Stimulated activated CD4-positive, alpha-beta T cell treated with anti-CD3 and anti-CD28 coated beads, Interleukin-1b, Interleukin-23, amount 100 ng/mL, for 48 hours (primary cell): ENCODE measurements around the gene CDKN3.
"Not testable (repeated sequence)": the region's sequence is repeated elsewhere in the genome, so short reads cannot be mapped to it uniquely, and the experiment has no call there.

Experiments used
- DNase-seq: peaks from one replicate; pipeline ENCODE4 v3.0.0-alpha.2; 2020

The CDKN3 gene

DNA sequence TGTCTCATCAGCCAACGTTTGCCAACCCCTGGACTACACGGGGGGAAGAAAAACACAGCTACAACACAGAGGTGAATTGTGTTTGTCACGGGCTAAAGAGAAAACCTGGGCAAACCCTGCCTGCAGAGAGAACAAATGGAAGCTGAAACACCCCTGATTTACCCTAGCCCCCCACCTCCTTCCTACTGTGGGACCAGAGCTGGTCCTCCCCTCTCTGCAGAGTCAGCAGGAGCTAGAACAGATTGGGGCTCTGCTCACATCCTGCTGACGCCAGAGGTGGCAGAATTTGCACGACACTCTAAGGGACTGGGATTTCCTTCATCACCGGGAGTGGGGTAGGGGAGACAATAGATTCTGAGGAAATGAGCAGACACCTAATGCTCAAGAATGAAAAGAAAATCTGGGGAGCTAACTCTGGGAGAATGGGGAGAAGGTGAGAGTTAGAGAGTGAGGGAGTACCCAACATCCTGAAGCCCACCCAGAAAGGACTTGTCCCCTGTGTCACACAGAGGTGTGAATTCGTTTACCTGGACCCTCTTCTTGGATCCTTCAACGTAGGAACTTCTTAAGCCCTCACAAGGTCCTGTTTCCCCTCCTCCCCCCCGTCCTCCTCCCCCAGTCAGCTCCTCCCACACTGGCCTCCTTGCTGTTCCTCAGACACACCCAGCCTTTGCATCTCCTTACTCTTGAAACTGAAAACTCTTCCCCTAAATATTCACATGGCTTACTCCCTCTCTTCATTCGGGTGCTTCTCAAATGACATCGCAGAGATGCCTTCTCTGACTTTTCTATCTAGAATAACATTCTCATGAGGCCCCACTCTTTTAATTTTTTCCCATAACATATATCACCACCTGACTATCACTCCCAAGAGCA, 26.2 kb upstream of the CDKN3 start:
- DNase-seq, result no peak

DNA sequence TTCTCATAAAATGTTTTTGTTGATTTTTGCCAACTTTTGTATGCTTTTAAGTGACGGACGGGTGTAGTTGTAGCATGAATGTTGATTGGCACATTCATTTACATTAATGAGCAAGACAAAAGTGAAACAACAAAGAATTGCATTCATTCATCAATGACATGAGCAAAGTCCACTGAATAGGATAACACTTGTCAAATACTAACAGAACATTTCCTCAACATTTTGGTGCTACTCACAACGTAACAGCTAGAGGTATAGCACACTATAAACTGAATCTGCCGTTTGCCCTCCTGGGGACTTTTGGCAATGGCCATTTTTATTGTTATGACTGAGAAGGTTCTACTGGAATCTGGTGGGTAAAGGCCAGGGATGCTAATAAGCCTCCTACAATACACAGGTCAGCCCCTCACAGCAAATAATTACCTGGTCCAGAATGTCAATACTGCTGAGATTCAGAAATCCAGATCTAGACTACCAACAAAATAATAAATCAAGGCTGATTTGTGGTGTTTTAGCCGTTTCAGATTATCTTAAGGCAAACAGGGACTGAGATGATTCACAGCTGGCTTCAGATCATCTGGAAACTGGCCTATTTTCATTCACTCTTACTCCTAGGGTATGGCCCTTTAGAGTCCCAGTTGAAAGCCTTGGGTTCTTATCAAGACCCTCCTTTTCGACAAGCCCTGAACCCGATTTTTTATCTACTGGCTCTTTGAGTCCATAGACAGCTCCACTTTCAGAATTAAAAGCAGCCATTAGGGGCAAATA, 22.5 kb upstream of the CDKN3 start:
- DNase-seq, result no peak

DNA sequence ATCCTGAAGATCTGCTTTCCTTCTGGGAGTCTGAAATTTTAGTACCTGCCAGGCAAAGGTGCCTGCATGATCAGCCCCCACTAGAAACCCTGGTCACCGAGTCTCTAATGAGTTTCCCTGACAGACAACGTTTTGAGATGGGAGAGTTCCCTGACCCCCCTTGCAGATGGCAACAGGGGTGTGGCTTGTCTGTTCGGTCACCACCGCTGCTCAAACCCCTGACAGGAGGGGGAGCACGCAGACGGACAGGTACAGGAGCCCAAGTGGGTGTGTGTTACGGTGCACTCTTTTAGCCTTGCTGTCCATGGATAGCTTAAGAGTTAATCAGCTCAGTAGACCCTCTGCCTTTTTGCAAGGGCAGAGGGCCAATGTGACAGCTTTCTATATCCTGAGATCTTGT, 19.3 kb upstream of the CDKN3 start:
- no peak for DNase-seq

DNA sequence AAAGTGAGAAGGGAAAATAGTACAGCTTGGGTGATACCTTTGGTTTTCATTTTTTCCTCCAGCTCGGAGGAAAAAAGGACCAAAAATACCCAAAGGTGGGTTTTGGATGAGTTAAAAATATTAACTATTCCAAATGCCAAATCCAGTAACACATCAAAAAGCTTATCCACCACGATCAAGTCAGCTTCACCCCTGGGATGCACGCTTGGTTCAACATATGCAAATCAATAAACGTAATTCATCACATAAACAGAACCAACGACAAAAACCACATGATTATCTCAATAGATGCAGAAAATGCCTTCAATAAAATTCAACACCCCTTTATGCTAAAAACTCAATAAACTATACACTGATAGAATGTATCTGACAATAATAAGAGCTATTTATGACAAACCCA, 17.9 kb upstream of the CDKN3 start:
- DNase-seq, result not testable (repeated sequence)

DNA sequence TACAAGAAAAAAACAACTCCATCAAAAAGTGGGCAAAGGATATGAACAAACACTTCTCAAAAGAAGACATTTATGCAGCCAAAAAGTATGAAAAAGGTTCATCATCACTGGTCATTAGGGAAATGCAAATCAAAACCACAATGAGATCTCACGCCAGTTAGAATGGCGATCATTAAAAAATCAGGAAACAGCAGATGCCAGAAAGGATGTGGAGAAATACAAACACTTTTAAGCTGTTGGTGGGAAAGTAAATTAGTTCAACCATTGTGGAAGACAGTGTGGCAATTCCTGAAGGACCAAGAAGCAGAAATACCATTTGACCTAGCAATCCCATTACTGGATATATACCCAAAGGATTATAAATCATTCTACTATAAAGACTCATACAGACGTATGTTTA, 16.2 kb upstream of the CDKN3 start:
- DNase-seq, result not testable (repeated sequence)

DNA sequence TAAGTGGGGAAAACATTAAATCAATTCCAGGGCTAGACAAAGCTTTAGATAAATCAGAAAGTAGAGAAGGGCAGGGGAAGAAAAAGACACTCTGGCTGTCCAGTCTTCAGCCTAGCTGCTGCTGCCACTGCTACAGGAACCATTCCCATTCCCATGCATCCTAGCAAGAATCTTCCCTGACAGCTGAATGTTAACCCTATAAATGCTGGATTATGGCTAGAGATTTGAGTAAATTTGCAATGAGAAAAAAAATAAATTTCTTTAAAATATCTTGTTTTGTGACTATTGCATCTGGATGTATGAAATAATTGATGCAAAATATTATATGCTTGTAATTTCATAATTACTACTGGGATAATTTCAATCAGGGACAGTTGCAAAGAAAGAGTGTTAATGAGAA, 15.0 kb upstream of the CDKN3 start:
- DNase-seq, result no peak

DNA sequence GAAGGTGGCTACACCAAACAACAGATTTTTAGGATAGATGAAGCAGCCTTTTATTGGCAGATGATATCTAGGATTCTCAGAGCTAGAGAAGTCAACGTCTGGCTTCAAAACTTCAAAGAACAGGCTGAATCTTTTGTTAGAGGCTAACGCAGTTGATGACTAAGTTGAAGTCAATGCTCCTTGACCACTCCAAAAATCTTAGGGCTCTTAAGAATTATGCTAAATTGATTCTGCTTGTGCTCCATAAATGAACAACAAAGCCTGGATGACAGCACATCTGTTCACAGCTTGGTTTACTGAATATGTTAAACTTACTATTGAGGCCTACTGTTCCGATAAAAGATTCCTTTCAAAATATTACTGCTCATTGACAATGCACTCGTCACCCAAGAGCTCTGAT, 13.0 kb upstream of the CDKN3 start:
- no peak for DNase-seq

DNA sequence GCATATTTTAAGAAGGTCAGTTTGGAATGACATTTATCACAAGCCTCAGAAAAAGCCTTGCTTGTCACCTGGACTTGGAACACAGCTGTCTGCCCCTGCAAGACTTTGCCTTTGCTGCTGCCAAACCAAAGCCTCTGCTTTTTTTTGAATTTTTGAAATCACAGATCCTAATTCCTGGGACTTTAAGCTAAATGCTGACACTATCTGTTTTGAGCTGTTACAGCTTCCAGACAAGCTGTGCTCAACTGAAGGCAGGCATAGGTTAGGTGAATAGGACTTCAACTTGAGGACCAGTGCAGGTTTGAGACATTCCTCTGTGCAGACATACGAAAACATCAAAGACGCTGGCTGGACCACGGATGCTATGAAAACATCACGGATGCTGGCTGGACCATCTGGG, 11.3 kb upstream of the CDKN3 start:
- no peak for DNase-seq

DNA sequence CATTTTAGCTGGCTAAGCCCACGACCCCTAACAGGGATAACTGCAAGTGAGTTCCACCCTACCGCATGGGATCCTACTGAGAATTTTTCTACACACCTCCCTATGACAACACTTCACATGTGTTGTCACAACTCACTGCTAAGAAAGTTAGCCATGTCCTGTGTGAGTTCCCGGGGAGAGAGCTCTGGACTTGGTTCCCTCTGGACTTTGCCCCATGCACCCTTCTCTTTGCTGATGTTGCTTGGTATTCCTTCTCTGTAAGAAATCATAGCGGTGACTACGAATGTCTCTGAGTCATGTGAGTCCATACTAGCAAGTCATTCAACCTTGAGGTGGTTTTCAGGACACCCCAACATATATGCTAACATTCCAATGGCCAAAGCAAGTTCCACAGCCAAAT, 9.5 kb upstream of the CDKN3 start:
- no peak for DNase-seq

DNA sequence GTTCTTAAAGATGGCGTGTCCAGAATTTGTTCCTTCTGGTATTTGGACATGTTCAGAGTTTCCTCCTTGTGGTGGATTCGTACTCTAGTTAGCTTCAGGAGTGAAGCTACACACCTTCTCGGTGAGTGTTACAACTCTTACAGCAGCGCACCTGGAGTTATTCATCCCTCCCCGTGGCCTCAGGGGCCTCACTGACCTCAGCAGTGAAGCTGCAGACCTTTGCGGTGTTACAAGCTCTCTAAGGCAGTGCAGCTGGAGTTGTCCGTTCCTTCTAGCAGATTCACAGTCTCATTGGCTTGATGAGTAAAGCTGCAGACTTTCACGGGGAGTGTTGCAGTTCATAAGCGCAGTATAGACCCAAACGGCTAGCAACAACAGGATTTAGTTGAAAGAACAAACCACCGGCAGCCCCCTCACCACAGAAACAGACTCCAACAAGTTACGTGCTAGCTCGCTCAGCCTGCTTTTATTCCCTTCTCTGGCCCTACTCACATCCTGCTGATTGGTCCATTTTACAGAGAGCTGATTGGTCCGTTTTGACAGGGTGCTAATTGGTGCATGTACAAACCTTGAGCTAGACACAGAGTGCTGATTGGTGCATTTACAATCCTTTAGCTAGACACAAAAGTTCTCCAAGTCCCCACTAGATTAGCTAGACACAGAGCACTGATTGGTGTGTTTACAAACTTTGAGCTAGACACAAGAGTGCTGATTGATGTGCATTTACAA, 4.5 kb upstream of the CDKN3 start:
- no peak for DNase-seq

DNA sequence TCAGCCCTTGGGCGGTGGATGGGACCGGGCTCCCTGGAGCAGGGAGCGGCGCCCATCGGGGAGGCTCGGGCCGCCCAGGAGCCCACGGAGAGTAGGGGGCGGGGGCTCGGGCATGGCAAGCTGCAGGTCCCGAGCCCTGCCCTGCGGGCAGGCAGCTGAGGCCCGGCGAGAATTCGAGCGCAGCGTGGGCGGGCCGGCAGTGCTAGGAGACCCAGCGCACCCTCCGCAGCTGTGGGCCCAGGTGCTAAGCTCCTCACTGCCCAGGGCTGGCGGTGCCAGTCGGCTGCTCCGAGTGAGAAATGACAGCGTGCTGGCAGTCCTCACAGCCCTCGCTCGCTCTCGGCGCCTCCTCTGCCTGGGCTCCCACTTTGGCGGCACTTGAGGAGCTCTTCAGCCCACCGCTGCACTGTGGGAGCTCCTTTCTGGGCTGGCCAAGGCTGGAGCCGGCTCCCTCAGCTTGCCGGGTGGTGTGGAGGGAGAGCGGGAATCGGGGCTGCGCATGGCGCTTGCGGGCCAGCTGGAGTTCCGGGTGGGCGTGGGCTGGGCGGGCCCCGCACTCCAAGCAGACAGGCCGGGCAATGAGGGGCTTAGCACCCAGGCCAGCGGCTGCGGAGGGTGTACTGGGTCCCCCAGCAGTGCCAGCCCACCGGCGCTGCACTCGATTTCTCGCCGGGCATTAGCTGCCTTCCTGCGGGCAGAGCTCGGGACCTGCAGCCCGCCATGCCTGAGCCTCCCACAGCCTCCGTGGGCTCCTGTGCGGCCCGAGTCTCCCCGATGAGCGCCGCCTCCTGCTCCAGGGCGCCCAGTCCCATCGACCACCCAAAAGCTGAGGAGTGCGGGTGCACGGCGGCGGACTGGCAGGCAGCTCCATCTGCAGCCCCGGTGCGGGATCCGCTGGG, 3.6 kb upstream of the CDKN3 start:
- DNase-seq, result not testable (repeated sequence)

DNA sequence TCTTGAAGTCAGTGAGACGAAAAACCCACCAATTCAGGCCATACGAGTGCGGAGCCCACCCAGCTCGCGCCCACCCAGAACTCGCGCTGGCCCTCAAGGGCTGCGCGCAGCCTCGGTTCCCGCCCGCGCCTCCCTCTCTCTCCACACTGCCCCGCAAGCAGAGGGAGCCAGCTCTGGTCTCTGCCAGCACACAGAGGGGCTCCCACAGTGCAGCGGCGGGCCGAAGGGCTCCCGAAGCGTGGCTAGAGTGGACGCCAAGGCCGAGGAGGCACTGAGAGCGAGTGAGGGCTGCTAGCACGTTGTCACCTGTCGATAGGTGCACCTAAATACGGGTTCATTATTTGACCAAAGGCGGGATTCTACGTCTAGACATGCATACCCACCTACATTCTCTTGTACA, 2.2 kb upstream of the CDKN3 start:
- DNase-seq, result no peak

DNA sequence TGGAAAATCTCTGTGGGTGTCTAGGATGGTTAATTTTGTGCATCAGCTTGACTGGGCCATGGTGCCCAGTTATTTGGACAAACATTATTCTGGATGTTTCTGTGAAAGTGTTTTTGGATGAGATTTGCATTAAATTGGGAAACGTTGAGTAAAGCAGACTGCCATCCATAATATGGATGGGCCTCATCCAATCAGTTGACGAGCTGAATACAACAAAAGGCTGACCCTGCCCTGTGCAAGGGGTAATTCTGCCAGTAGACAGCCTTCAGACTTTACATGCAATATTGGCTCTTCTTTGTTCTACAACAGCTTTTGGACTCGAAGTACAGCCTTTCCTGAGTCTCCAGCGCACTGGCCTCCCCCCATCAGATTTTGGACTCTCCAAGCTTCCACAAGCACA, 1.5 kb upstream of the CDKN3 start:
- DNase-seq, result no peak

DNA sequence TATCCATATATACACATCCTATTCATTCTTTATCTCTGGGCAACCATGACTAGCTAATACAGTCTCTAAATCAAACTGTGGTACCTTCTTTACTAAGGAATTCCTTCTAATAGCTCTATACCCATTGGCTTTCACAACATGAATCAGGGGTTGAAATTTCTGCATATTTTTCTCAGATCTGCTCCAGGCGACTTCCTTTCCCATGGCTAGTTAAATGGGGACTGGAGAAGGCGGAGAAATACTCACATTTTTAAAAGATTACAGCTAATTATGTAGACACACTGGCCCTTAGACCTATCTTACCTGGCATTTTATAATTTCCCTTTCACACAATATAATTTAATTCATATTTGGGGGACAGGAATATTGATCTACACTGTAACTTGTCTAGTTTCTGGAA, 1.1 kb upstream of the CDKN3 start:
- no peak for DNase-seq

DNA sequence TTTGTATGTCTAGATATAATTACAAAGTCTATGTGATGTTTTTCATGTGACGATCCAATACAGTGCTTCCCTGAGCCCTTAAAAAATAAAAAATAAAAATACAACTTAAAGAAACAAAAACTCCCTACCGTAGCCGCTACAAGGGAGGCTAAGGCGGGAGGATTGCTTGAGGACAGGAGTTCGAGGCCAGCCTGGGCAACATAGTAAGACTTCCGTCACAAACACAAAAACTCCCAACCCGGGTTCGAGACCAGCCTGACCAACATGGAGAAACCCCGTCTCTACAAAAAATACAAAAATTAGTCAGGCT, 669 bp upstream of the CDKN3 start:
- DNase-seq, result no peak

DNA sequence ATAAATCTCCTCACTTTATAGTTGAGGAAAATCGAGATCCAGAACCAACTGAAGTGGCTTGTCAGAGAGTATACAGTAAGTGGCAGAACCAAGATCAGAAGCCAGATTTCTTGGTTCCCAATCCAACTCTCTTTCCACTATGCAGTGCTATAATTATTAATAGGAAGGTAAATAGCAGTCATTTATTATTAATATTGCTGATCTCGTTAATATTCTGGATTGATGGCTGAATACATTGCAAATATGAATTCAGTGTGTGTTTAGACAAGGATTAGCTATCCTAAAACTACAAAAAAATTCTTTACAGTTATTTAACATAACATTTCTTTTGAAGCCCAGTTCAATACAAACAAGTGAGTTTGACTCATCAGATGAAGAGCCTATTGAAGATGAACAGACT, 2.8 kb downstream of the CDKN3 start:
- no peak for DNase-seq

DNA sequence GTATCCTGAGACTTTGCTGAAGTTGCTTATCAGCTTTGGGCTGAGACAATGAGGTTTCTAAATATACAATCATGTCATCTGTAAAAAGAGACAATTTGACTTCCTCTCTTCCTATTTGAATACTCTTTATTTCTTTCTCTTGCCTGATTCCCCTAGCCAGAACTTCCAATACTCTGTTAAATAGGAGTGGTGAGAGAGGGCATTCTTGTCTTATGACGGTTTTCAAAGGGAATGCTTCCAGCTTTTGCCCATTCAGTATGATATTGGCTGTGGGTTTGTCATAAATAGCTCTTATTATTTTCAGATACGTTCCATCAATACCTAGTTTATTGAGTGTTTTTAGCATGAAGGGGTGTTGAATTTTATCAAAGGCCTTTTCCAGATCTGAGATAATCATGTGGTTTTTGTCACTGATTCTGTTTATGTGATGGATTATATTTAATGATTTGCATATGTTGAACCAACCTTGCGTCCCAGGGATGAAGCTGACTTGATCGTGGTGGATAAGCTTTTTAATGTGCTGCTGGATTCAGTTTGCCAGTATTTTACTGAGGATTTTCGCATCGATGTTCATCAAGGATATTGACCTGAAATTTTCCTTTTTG, 6.7 kb downstream of the CDKN3 start:
- not testable (repeated sequence) for DNase-seq

DNA sequence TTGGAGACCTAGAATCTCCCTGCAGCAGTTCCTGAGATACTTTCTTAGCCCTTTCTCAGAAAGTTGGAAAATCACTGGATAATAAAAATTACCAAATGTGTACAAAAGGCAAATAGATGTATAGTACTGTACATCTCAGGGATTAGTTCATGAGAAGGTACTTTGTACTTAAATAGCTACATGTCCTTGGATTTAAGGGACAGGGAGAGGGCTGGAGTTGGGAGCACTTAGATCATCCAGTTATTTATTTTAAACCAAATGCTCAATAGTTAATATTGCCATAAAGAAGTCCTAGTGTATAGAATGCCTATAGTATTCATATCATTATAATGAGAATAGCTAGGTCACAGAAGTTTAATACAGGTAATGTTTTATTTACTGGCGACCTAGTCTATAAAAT, 13.4 kb downstream of the CDKN3 start:
- no peak for DNase-seq

DNA sequence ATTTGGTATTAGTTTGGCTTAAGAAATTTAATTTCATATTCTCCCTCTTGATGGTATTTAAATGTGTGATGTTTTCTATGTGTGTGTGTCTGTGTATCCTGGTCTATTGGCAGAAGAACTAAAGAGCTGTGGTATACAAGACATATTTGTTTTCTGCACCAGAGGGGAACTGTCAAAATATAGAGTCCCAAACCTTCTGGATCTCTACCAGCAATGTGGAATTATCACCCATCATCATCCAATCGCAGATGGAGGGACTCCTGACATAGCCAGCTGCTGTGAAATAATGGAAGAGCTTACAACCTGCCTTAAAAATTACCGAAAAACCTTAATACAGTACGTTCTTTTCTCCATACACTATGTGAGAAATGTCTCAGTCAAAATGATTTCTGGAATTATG, 14.6 kb downstream of the CDKN3 start:
- DNase-seq, result no peak

DNA sequence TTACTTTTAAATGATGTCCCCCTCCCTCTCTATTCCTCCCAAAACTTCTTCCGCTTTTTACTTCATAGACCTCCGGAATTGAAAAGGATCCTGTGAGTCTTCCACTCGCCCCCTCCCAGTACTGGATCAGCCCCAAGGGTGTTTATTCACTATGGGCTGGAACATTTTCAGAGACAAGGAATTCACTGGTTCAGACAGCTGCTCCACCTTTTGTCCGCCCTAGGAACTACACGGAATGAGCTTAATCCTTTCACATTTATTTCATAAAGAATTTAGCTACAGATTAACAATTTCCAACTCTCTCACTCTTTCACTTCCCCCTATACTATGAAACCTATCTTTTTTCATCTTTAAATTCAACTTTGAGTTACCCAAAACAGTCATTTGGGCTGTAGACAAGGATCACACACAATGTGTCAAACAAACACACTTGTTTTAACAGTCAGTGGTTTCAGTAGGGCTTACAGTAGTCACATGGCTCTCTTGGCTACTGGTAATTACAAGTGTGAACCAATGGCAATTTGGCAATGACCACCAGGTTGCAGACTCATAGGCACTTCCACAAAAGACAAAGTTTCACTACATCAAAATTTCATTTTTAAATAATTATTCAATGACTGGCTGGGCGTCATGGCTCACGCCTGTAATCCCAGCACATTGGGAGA, 23.8 kb downstream of the CDKN3 start:
- DNase-seq, result no peak

DNA sequence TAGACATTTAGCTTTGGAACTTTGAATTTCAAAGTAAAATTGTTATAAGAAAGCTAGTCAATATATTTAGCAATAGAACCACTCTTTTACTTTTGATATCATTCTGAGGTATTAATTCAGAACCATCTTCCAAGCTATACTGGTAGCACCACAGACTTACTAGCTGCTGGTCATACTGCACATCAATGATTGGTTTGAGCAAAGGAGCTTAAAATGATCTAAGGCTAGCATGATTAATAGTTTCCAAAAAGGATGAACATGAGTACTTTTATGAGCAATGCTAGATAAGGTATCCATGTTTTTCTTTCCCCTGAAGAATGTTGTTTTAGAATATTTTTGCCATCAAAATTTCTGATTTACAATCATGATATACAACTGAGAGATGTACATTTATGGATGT, 27.2 kb downstream of the CDKN3 start:
- no peak for DNase-seq

DNA sequence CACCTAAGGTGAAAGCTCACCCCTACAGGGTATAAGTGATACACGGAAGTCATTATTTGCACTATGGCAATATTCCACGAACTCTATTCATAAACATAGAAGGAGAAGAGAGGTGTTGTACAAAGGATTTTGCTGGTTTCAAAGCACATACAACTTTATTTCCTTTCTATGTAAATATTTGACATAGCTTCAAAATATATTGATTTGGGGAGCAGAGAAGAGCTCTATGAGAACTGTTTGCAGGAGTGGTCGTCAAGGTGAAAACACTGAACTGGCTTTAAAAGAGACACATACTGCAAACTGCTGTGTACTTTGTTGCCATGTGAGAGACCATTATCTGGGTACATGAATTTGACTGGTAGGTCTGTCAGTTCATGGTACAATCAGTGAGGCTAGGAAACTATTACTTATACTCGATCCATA, 27.7 kb downstream of the CDKN3 start:
- no peak for DNase-seq
